IgD-negative memory B cell (primary cell): Measurements from ENCODE around the gene SMLR1. TPM values are rescaled to one million over a fixed set of nuclear protein-coding genes. Genes with fewer than 3 reads are reported as not detected.

Source experiments
- H3K27ac Mint-ChIP-seq, 3 donors: one replicate each; pipeline ENCODE4 v1.8.0; 2020 to 2022; ENCODE audit warnings: mild to moderate bottlenecking in 3 of 3, mixed read lengths in 3 of 3, moderate library complexity in 1 of 3
- H3K27me3 Mint-ChIP-seq: one replicate; pipeline ENCODE4 v1.8.0; 2021; ENCODE audit warnings: mixed read lengths
- H3K36me3 Mint-ChIP-seq: one replicate; pipeline ENCODE4 v1.8.0; 2020; ENCODE audit warnings: mild to moderate bottlenecking, mixed read lengths
- H3K4me1 Mint-ChIP-seq, 3 donors: one replicate each; pipeline ENCODE4 v1.8.0; 2020 to 2022; ENCODE audit warnings: mixed read lengths in 3 of 3, mild to moderate bottlenecking in 1 of 3
- H3K4me3 Mint-ChIP-seq, 4 donors: one replicate each; pipeline ENCODE4 v1.8.0; 2020 to 2022; ENCODE audit warnings: mild to moderate bottlenecking in 4 of 4, mixed read lengths in 4 of 4, moderate library complexity in 3 of 4
- H3K9me3 Mint-ChIP-seq, 3 donors: one replicate each; pipeline ENCODE4 v1.8.0; 2020 to 2021; ENCODE audit warnings: mixed read lengths in 3 of 3, mild to moderate bottlenecking in 1 of 3
- polyA plus RNA-seq: library from polyadenylated mRNA; unstranded; fragments of 300-500 nt; fragmentation: Illumina TruSeq; gene quantifications from one replicate; pipeline ENCODE4 v1.2.3, GENCODE V29; 2021

SMLR1 gene
- polyA plus RNA-seq, 1 donor from 2014 or later = not detected

- Mint-ChIP-seq H3K36me3 (no peaks in the 10 kb centered on the region), H3K27me3 (no peaks in the 10 kb centered on the region), H3K9me3 (no peaks in the 10 kb centered on the region)
Observed at GRCh38 chr6:130810307-130811030, 16.7 kb upstream of the SMLR1 start.

GRCh38 chr6:130811932-130812331 is 15.3 kb upstream of the SMLR1 start:
- Mint-ChIP-seq H3K4me1 (no peaks in the 10 kb centered on the region), H3K4me3 (no peak overlapping the region), H3K36me3 (peaks cover 3% of the 10 kb centered on the region)

More at GRCh38 chr6:130810307-130811030, 16.7 kb upstream of the SMLR1 start:
- Mint-ChIP-seq H3K4me3 (no peak overlapping the region), H3K27ac (no peak overlapping the region), H3K4me1 (no peaks in the 10 kb centered on the region)

GRCh38 chr6:130814506-130814905 is 12.7 kb upstream of the SMLR1 start:
- Mint-ChIP-seq H3K36me3 (peaks cover 8% of the 10 kb centered on the region), H3K9me3 (peaks cover 2 to 8% (median 4%) of the 10 kb centered on the region in 3 donors), H3K27me3 (no peaks in the 10 kb centered on the region), H3K4me3 (no peak overlapping the region), H3K4me1 (no peaks in the 10 kb centered on the region), H3K27ac (no peak overlapping the region)

More at GRCh38 chr6:130811932-130812331, 15.3 kb upstream of the SMLR1 start:
- Mint-ChIP-seq H3K27me3 (no peaks in the 10 kb centered on the region), H3K27ac (no peak overlapping the region), H3K9me3 (no peaks in the 10 kb centered on the region)

GRCh38 chr6:130815200-130816071 is 11.8 kb upstream of the SMLR1 start:
- Mint-ChIP-seq H3K36me3 (peaks cover 8% of the 10 kb centered on the region), H3K4me3 (no peak overlapping the region), H3K27me3 (no peaks in the 10 kb centered on the region), H3K27ac (no peak overlapping the region), H3K4me1 (no peaks in the 10 kb centered on the region), H3K9me3 (peaks cover 2 to 8% (median 4%) of the 10 kb centered on the region in 3 donors)

GRCh38 chr6:130822736-130823135 is 4.5 kb upstream of the SMLR1 start:
- H3K4me1 Mint-ChIP-seq = no peaks in the 10 kb centered on the region
- H3K9me3 Mint-ChIP-seq = peaks cover 2 to 3% (median 2%) of the 10 kb centered on the region in 3 donors
- H3K4me3 Mint-ChIP-seq = no peak overlapping the region
- peaks cover 7% of the 10 kb centered on the region for H3K36me3 Mint-ChIP-seq
- no peaks in the 10 kb centered on the region for H3K27me3 Mint-ChIP-seq
- no peak overlapping the region for H3K27ac Mint-ChIP-seq

GRCh38 chr6:130824978-130825694 is 2.1 kb upstream of the SMLR1 start:
- no peaks in the 10 kb centered on the region for H3K9me3 Mint-ChIP-seq
- H3K36me3 Mint-ChIP-seq = peaks cover 2% of the 10 kb centered on the region
- H3K27me3 Mint-ChIP-seq = no peaks in the 10 kb centered on the region
- H3K27ac Mint-ChIP-seq = no peak overlapping the region
- H3K4me1 Mint-ChIP-seq = no peaks in the 10 kb centered on the region
- no peak overlapping the region for H3K4me3 Mint-ChIP-seq

GRCh38 chr6:130825772-130826441 is 1.3 kb upstream of the SMLR1 start:
- Mint-ChIP-seq H3K4me1 (no peaks in the 10 kb centered on the region), H3K4me3 (no peak overlapping the region), H3K9me3 (no peaks in the 10 kb centered on the region), H3K27me3 (no peaks in the 10 kb centered on the region), H3K36me3 (peaks cover 2% of the 10 kb centered on the region), H3K27ac (no peak overlapping the region)

- Mint-ChIP-seq H3K36me3 (no peaks in the 10 kb centered on the region), H3K4me3 (no peak overlapping the region), H3K4me1 (no peaks in the 10 kb centered on the region), H3K27me3 (no peaks in the 10 kb centered on the region), H3K9me3 (no peaks in the 10 kb centered on the region), H3K27ac (no peak overlapping the region)
Observed at GRCh38 chr6:130826442-130827246, 562 bp upstream of the SMLR1 start.

GRCh38 chr6:130829333-130829910 is 2.2 kb downstream of the SMLR1 start:
- Mint-ChIP-seq H3K27me3 (no peaks in the 10 kb centered on the region), H3K9me3 (no peaks in the 10 kb centered on the region), H3K27ac (no peak overlapping the region), H3K36me3 (no peaks in the 10 kb centered on the region), H3K4me1 (no peaks in the 10 kb centered on the region), H3K4me3 (no peak overlapping the region)

GRCh38 chr6:130831607-130832006 is 4.4 kb downstream of the SMLR1 start:
- H3K4me3 Mint-ChIP-seq = no peak overlapping the region
- no peak overlapping the region for H3K27ac Mint-ChIP-seq
- H3K36me3 Mint-ChIP-seq = no peaks in the 10 kb centered on the region
- H3K27me3 Mint-ChIP-seq = no peaks in the 10 kb centered on the region
- H3K9me3 Mint-ChIP-seq = no peaks in the 10 kb centered on the region
- no peaks in the 10 kb centered on the region for H3K4me1 Mint-ChIP-seq

- Mint-ChIP-seq H3K27me3 (no peaks in the 10 kb centered on the region), H3K36me3 (no peaks in the 10 kb centered on the region), H3K4me3 (no peak overlapping the region), H3K4me1 (no peaks in the 10 kb centered on the region), H3K9me3 (no peaks in the 10 kb centered on the region), H3K27ac (no peak overlapping the region)
Observed at GRCh38 chr6:130833569-130833968, 6.4 kb downstream of the SMLR1 start.

GRCh38 chr6:130834482-130835251 is 7.5 kb downstream of the SMLR1 start:
- Mint-ChIP-seq H3K27me3 (no peaks in the 10 kb centered on the region), H3K4me1 (no peaks in the 10 kb centered on the region), H3K36me3 (no peaks in the 10 kb centered on the region), H3K9me3 (no peaks in the 10 kb centered on the region), H3K4me3 (no peak overlapping the region), H3K27ac (no peak overlapping the region)

GRCh38 chr6:130836055-130836640 is 8.9 kb downstream of the SMLR1 start:
- Mint-ChIP-seq H3K9me3 (no peaks in the 10 kb centered on the region), H3K36me3 (peaks cover 2% of the 10 kb centered on the region), H3K27me3 (no peaks in the 10 kb centered on the region), H3K4me3 (no peak overlapping the region), H3K4me1 (no peaks in the 10 kb centered on the region), H3K27ac (no peak overlapping the region)
